ENCODE data around the gene FREY1.

The FREY1 gene

GRCh38 chr11:45885921-45886721 is 20.9 kb downstream of the FREY1 start:
- peak overlapping the region; percentile 20; the same call in 1 of the 2 replicates for H3K9ac ChIP-seq (ENCODE audit: low read depth, low read length)
- H3K27me3 ChIP-seq (ENCODE audit: insufficient read depth, low read length), result peaks cover 11% of the 10 kb centered on the region
- H3K36me3 ChIP-seq (ENCODE audit: insufficient read depth, low read depth, low read length), result peaks cover 8% of the 10 kb centered on the region; the same call in 1 of the 2 replicates
- no peaks in the 10 kb centered on the region; the same call in 1 of the 2 replicates for H3K4me1 ChIP-seq (ENCODE audit: insufficient read depth, low read length)
- no peaks in the 10 kb centered on the region for H3K9me3 ChIP-seq (ENCODE audit: insufficient read depth, low read depth, low read length)
- no peak overlapping the region for H3K27ac ChIP-seq (ENCODE audit: low read length)
- peak overlapping the region; percentile 70 for H3K4me3 ChIP-seq (ENCODE audit: low read length)

GRCh38 chr11:45885274-45885920 is 21.7 kb downstream of the FREY1 start, which contains the start of gene MAPK8IP1:
MAPK8IP1 (plus strand) TSS chr11:45885651; CDS start chr11:45885821, 170 bp downstream.
- Histone ChIP-seq H3K4me3 (ENCODE audit: low read length) (peak within 1 kb of the TSS; percentile 70), H3K4me1 (ENCODE audit: insufficient read depth, low read length) (no peaks in the 10 kb centered on the region; the same call in 1 of the 2 replicates), H3K36me3 (ENCODE audit: insufficient read depth, low read depth, low read length) (peaks cover 15% of the 10 kb centered on the region; the same call in 1 of the 2 replicates), H3K27ac (ENCODE audit: low read length) (no peak within 1 kb of the TSS), H3K27me3 (ENCODE audit: insufficient read depth, low read length) (peaks cover 11% of the 10 kb centered on the region), H3K9me3 (ENCODE audit: insufficient read depth, low read depth, low read length) (no peaks in the 10 kb centered on the region), H3K9ac (ENCODE audit: low read depth, low read length) (peak within 1 kb of the TSS; percentile 20; the same call in 1 of the 2 replicates)

DNA sequence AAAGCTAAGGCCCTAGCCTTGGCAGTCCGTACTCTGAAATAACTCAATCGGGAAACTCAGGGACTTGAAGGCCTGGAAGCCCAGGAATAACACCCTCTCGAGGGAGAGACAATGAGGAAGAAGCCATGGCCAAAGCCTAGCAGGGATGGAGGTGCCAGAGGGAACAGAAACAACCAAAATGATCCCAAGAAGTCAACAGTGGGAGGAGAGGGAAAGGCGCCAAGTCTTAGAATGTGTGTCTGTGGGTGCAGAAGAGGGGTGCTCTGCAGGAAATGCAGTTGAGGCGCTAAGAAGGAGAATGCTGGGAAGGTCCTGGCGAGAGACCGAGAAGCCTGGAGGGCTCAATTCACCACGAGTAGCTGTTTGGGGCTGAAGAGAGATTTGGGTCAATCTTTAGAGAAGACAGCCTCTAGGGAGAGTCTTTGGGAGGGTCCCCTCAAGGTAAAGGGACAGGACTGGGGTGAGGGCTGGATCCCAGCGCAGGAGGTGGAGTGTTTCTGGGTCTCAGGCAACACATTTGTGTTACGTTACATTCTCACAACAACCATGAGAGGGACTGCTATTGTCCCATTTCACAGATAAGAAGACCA is 22.4 kb downstream of the FREY1 start:
- Histone ChIP-seq H3K4me3 (ENCODE audit: low read length) (peak overlapping the region; percentile 54; the same call in 1 of the 2 replicates), H3K9ac (ENCODE audit: low read depth, low read length) (no peak overlapping the region), H3K36me3 (ENCODE audit: insufficient read depth, low read depth, low read length) (peaks cover 15% of the 10 kb centered on the region; the same call in 1 of the 2 replicates), H3K4me1 (ENCODE audit: insufficient read depth, low read length) (no peaks in the 10 kb centered on the region; the same call in 1 of the 2 replicates), H3K27me3 (ENCODE audit: insufficient read depth, low read length) (peaks cover 11% of the 10 kb centered on the region), H3K9me3 (ENCODE audit: insufficient read depth, low read depth, low read length) (no peaks in the 10 kb centered on the region), H3K27ac (ENCODE audit: low read length) (no peak overlapping the region)

DNA sequence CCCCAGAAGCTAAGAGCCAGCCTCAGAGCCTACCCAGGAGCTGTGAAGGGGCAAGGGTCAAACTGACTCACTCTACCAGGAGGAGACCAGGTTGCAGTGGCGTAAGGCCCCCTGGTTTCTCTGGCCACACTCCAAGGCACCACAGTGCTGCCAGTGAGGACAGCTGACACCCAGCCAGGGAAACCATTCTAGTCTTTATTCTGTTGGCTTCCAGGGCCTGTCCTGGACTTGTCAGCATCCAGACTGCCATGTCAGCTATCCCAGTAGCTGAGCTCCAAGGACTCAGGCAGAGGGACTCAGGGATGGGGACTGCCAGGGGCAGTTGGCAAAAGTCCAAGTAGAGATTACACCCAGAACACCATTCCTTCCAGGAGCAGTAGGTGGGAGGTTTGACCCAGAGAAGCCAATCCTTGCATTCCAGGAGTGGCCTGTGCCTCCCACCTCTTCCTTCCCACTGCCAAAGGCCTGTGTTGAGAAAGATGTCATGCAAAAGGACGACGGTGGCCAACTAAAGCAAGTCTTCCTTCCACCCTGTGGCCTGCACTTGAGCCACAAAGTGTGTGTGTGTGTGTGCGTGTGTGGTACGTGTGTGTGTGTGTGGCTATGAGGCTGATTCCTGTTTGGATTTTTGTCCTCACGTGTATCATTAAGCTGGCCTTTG is 25.2 kb downstream of the FREY1 start:
- Histone ChIP-seq H3K27ac (ENCODE audit: low read length) (no peak overlapping the region), H3K9ac (ENCODE audit: low read depth, low read length) (no peak overlapping the region), H3K9me3 (ENCODE audit: insufficient read depth, low read depth, low read length) (no peaks in the 10 kb centered on the region), H3K36me3 (ENCODE audit: insufficient read depth, low read depth, low read length) (peaks cover 21% of the 10 kb centered on the region; the same call in 1 of the 2 replicates), H3K4me1 (ENCODE audit: insufficient read depth, low read length) (peaks cover 2% of the 10 kb centered on the region; the same call in 1 of the 2 replicates), H3K27me3 (ENCODE audit: insufficient read depth, low read length) (peaks cover 10% of the 10 kb centered on the region), H3K4me3 (ENCODE audit: low read length) (no peak overlapping the region)

DNA sequence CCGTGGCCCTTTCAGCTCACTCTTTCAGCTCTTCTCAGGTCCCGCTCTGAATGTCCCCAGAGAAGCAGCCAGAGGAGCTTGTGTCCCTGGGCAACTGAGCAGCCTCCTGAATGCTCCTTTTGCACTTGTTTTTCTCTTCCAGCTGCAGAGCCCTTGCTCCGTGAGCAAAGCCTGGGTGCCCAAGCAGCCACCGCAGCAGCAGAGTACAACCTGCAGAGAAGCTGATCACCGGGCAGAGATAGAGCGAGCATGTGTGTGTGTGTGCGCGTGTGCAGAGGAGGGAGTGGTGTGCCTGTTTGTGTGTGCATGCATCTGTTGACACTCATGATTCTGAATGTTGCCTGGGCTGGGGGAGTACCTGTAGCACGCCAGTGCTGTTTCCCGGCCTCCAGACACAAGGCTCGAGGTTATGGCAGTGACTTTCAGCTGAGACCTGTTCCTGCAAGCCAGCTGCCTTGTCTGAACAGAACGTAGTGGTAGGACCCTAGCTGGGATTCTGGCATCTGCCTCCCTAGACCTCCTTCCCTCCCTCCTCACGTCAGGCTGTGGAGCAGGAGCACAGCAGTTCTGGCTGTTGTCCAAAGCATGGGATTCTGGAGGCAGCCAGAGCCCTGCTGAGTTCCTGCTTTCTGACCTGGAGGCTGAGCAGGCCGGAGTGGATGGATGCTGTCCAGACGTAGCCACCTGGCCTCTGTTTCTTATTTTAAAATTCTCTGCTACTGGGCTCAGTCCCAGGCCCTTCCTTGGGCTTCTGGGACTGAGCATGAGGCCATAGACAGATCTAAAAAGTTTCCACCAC is 26.1 kb downstream of the FREY1 start:
- Histone ChIP-seq H3K27ac (ENCODE audit: low read length) (no peak overlapping the region), H3K9me3 (ENCODE audit: insufficient read depth, low read depth, low read length) (no peaks in the 10 kb centered on the region), H3K27me3 (ENCODE audit: insufficient read depth, low read length) (peaks cover 1% of the 10 kb centered on the region; the same call in 1 of the 2 replicates), H3K9ac (ENCODE audit: low read depth, low read length) (no peak overlapping the region), H3K36me3 (ENCODE audit: insufficient read depth, low read depth, low read length) (peaks cover 21% of the 10 kb centered on the region; the same call in 1 of the 2 replicates), H3K4me3 (ENCODE audit: low read length) (no peak overlapping the region), H3K4me1 (ENCODE audit: insufficient read depth, low read length) (peaks cover 10% of the 10 kb centered on the region; the same call in 1 of the 2 replicates)

DNA sequence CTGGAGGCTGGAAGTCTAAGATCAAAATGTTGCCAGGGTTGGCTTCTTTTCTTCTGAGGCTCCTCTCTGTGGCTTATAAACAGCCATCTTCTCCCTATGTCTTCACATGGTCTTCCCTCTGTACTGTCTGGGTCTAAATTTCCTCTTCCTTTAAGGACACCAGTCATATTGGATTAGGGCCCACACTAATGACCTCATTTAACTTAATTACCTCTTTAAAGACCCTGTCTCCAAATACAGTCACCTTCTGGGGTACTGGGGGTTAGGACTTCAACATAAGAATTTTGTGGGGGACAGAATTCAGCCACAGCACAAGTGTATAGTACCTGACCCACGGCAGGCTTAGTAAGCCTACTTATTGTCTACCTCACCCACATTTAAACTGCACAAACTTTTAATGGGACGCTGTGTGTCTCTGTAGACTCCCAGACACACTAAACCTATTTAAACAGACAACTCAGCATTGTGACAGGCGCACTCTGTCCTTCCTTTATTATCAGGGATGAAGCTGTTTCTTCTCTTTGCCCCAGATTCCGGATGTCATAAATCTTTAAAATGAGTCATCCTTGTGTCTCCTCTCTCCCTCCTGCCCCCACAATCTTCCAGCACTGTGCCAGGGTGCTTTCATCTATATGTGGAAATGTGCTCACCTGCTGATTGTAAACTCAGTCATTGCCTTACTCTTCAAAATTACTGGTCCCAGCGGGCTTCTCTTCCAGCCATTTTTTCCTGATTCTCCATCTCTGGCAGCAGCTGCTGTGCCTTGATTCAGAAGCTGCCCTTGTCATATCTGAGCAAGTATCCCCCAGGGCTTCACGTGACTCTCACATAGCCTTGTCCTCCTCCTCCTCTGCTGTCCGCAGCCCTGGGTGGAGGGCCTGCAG is 27.0 kb downstream of the FREY1 start:
- H3K4me1 ChIP-seq (ENCODE audit: insufficient read depth, low read length), result peaks cover 15% of the 10 kb centered on the region; the same call in 1 of the 2 replicates
- H3K4me3 ChIP-seq (ENCODE audit: low read length), result no peak overlapping the region
- no peaks in the 10 kb centered on the region; the same call in 1 of the 2 replicates for H3K27me3 ChIP-seq (ENCODE audit: insufficient read depth, low read length)
- H3K9ac ChIP-seq (ENCODE audit: low read depth, low read length), result no peak overlapping the region
- peaks cover 21% of the 10 kb centered on the region; the same call in 1 of the 2 replicates for H3K36me3 ChIP-seq (ENCODE audit: insufficient read depth, low read depth, low read length)
- no peak overlapping the region for H3K27ac ChIP-seq (ENCODE audit: low read length)
- H3K9me3 ChIP-seq (ENCODE audit: insufficient read depth, low read depth, low read length), result no peaks in the 10 kb centered on the region

GRCh38 chr11:45877845-45878244 is 29.2 kb downstream of the FREY1 start:
- peaks cover 15% of the 10 kb centered on the region; the same call in 1 of the 2 replicates for H3K4me1 ChIP-seq (ENCODE audit: insufficient read depth, low read length)

GRCh38 chr11:45877221-45877620 is 29.9 kb downstream of the FREY1 start:
- no peaks in the 10 kb centered on the region for H3K9me3 ChIP-seq (ENCODE audit: insufficient read depth, low read depth, low read length)
- no peaks in the 10 kb centered on the region for H3K27me3 ChIP-seq (ENCODE audit: insufficient read depth, low read length)
- peaks cover 15% of the 10 kb centered on the region; the same call in 1 of the 2 replicates for H3K4me1 ChIP-seq (ENCODE audit: insufficient read depth, low read length)
- H3K4me3 ChIP-seq (ENCODE audit: low read length), result no peak overlapping the region
- peaks cover 28% of the 10 kb centered on the region; the same call in 1 of the 2 replicates for H3K36me3 ChIP-seq (ENCODE audit: insufficient read depth, low read depth, low read length)
- no peak overlapping the region for H3K9ac ChIP-seq (ENCODE audit: low read depth, low read length)
- H3K27ac ChIP-seq (ENCODE audit: low read length), result no peak overlapping the region

More at GRCh38 chr11:45877845-45878244, 29.2 kb downstream of the FREY1 start:
- Histone ChIP-seq H3K4me3 (ENCODE audit: low read length) (no peak overlapping the region), H3K27me3 (ENCODE audit: insufficient read depth, low read length) (no peaks in the 10 kb centered on the region), H3K9ac (ENCODE audit: low read depth, low read length) (no peak overlapping the region), H3K27ac (ENCODE audit: low read length) (no peak overlapping the region), H3K36me3 (ENCODE audit: insufficient read depth, low read depth, low read length) (peaks cover 28% of the 10 kb centered on the region; the same call in 1 of the 2 replicates), H3K9me3 (ENCODE audit: insufficient read depth, low read depth, low read length) (no peaks in the 10 kb centered on the region)

DNA sequence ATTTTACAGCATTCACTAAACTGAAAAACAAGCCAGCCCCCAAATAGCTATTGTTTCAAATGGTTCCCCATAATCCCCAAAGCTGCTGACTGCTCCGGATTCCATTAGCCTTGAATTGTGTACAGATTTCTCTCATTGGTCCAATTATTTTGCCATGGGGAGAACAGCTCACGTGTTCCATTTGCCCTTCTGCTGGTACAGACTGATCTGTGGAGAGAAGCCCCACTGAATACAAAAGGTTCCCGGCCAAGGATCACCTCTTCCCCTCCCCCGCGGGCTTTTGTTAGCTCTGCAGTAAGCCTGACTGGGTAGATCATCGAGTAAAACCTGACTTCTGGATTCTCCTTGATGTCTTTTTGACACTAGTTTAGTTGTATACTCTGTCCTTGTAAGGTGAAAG is 30.7 kb downstream of the FREY1 start:
- Histone ChIP-seq H3K9ac (ENCODE audit: low read depth, low read length) (no peak overlapping the region), H3K36me3 (ENCODE audit: insufficient read depth, low read depth, low read length) (peaks cover 25% of the 10 kb centered on the region; the same call in 1 of the 2 replicates), H3K27me3 (ENCODE audit: insufficient read depth, low read length) (no peaks in the 10 kb centered on the region), H3K9me3 (ENCODE audit: insufficient read depth, low read depth, low read length) (no peaks in the 10 kb centered on the region), H3K27ac (ENCODE audit: low read length) (no peak overlapping the region), H3K4me1 (ENCODE audit: insufficient read depth, low read length) (peaks cover 15% of the 10 kb centered on the region; the same call in 1 of the 2 replicates), H3K4me3 (ENCODE audit: low read length) (no peak overlapping the region)

All from iPS-20b (cell line).